Osteocyte (in vitro differentiated cells): ENCODE measurements around the gene IGSF9. TPM values are rescaled to one million over a fixed set of nuclear protein-coding genes. Genes with fewer than 3 reads are reported as not detected.

Source experiments
- DNase-seq: peaks from one replicate; pipeline ENCODE4 v3.0.0; 2021; ENCODE audit warnings: mixed read lengths; ENCODE audit not compliant: unreplicated experiment; ENCODE audit errors: extremely low spot score
- H3K27ac Mint-ChIP-seq: one replicate; pipeline ENCODE4 v1.8.0; 2021; ENCODE audit warnings: mild to moderate bottlenecking, mixed read lengths; ENCODE audit not compliant: unreplicated experiment
- H3K27me3 Mint-ChIP-seq: one replicate; pipeline ENCODE4 v1.8.0; 2021; ENCODE audit warnings: mixed read lengths; ENCODE audit not compliant: unreplicated experiment
- H3K36me3 Mint-ChIP-seq: one replicate; pipeline ENCODE4 v1.8.0; 2021; ENCODE audit warnings: mixed read lengths; ENCODE audit not compliant: unreplicated experiment
- H3K4me1 Mint-ChIP-seq: one replicate; pipeline ENCODE4 v1.8.0; 2021; ENCODE audit warnings: mixed read lengths; ENCODE audit not compliant: unreplicated experiment
- H3K4me3 Mint-ChIP-seq: one replicate; pipeline ENCODE4 v1.8.0; 2021; ENCODE audit warnings: mild to moderate bottlenecking, moderate library complexity, mixed read lengths; ENCODE audit not compliant: unreplicated experiment
- H3K9me3 Mint-ChIP-seq: one replicate; pipeline ENCODE4 v1.8.0; 2021; ENCODE audit warnings: mixed read lengths; ENCODE audit not compliant: unreplicated experiment
- CTCF ChIP-seq: fragments of 200-600 bp; sonication (generic); IDR thresholded peaks from 2 replicates; pipeline ENCODE4 v1.5.0; 2021; ENCODE audit warnings: antibody characterized with exemption, mild to moderate bottlenecking, moderate library complexity
- total RNA-seq: library from RNA; stranded (reverse); gene quantifications from 2 replicates; pipeline ENCODE4 v1.2.1, GENCODE V29; 2021

The IGSF9 gene
- total RNA-seq, 1 donor from 2014 or later: not detected

DNA sequence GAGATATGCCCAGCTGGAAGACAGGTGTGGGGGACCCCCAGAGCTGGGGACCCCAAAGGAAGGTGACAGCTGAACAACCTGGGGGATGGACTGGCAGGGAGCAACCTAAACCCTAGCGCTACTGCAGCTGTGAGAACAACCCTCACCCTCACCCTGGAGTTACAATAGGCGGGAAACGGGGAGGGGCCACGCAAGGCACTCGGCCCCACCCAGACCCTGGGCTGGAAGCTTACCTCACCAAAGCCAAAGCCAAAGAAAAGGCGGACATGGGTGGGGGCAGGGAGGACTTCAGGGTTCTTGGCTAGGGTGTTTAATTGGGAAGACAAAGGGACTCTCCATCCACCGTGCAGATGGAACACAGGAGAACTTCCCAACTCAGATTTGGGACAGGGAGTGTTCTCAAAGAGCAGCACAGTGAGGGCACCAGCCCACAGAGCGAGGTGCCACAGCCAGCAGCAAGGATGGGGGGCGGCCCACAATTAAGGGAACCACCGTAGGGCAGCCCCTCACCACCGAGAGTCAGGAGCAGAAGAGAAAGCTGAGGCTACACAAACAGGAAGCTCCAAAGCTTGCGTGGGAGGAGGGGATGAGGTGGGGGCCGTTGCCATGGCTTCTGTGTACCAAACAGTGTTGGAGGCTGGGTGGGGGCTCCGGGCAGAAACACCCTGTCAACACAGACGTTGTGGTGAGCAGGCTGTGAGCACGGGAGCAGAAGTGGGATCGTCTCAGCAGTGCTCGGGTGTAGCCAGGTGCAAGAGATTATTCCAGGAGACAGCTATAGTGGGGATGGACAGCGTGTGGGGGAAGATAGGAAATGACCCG lies 22.0 kb downstream of the IGSF9 start:
- H3K4me3 Mint-ChIP-seq: peak overlapping the region; percentile 83
- peak; percentile 95 for DNase-seq
- H3K4me1 Mint-ChIP-seq: peaks cover 59% of the 10 kb centered on the region
- no peak for TF ChIP-seq CTCF
- H3K9me3 Mint-ChIP-seq: no peaks in the 10 kb centered on the region
- no peaks in the 10 kb centered on the region for H3K27me3 Mint-ChIP-seq
- H3K27ac Mint-ChIP-seq: peak overlapping the region; percentile 100
- H3K36me3 Mint-ChIP-seq: peaks cover 15% of the 10 kb centered on the region

- Mint-ChIP-seq H3K27me3 (no peaks in the 10 kb centered on the region), H3K27ac (peak overlapping the region; percentile 100), H3K9me3 (no peaks in the 10 kb centered on the region), H3K4me3 (peak overlapping the region; percentile 83), H3K4me1 (peaks cover 67% of the 10 kb centered on the region), H3K36me3 (peaks cover 23% of the 10 kb centered on the region)
- no peak for DNase-seq
- TF ChIP-seq CTCF: no peak
Measured at GRCh38 chr1:159922511-159923202, 22.8 kb downstream of the IGSF9 start.

DNA sequence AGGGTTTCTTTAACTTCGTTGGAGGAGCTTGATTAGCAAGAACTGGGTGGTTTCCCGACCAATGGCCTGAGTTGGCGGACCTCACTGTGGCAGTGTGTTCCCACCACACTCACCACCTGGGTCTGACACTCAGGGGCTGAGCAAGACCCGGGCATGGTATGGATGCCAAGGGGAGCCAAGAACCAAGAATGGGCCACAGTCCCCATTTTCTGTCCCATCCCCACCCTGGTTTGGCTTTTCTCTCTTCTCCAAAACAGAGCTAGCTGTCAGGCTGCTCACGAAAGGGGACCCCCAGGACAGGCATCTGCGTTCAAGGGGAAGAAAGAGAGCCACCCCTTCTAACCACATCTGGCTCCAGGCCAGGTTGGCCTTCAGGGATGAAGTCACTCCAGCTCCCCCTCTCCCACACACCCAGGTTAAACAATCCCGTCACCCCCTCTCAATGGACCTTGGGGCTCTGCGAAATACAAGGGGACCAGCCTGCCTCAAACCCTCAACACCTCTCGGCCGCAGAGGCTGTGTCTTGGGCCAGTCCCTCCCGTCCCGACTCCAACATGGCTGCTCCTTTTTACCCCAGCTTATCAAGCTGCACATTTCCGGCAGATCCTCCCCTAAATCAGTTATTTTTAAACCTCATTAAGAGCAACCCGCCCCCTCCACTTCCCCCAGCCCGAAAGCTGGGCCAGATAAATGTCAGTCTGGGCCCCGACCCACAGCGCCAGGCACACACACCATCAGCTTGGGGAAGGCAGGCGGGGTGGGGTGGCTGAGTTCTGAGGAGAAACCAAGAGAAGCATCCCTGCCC lies 23.5 kb downstream of the IGSF9 start:
- peaks cover 74% of the 10 kb centered on the region for H3K4me1 Mint-ChIP-seq
- H3K27ac Mint-ChIP-seq: peak overlapping the region; percentile 100
- TF ChIP-seq CTCF: no peak
- no peak for DNase-seq
- no peaks in the 10 kb centered on the region for H3K9me3 Mint-ChIP-seq
- H3K36me3 Mint-ChIP-seq: peaks cover 26% of the 10 kb centered on the region
- H3K27me3 Mint-ChIP-seq: no peaks in the 10 kb centered on the region
- peak overlapping the region; percentile 50 for H3K4me3 Mint-ChIP-seq

GRCh38 chr1:159921251-159921650 lies 24.2 kb downstream of the IGSF9 start:
- peaks cover 27% of the 10 kb centered on the region for H3K36me3 Mint-ChIP-seq
- peaks cover 79% of the 10 kb centered on the region for H3K4me1 Mint-ChIP-seq
- no peaks in the 10 kb centered on the region for H3K27me3 Mint-ChIP-seq
- H3K9me3 Mint-ChIP-seq: no peaks in the 10 kb centered on the region
- DNase-seq: no peak
- H3K27ac Mint-ChIP-seq: peak overlapping the region; percentile 100
- no peak overlapping the region for H3K4me3 Mint-ChIP-seq
- TF ChIP-seq CTCF: no peak
